ENCODE data around the gene KDM5C. TPM values are rescaled to one million over a fixed set of nuclear protein-coding genes. Genes with fewer than 3 reads are reported as not detected.

KDM5C gene
- total RNA-seq, 1 donor from 2014 or later: 64.5 TPM

DNA sequence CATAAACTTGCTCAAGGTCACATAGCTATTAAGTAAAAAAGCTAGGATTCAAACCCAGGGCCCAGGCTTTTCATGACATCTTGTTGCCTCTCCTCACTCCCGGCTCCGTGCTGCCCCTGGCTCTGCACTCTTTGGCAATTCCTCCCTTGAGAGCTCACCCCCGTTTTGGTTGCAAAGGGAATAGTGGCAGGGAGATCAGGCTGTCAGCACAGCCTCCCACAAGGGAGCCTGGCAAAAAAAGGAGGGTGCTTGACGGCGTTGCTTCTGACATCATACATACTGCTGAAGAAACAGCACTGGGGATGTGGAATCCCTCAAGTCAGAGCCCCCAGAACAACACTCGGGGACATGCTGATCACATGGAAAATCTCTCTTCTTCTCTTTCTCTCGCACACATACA lies 35.8 kb upstream of the KDM5C start:
- no peak for TF ChIP-seq CTCF (IDR thresholded peaks at IDR 0.05; ENCODE audit: insufficient read depth, low read length, severe bottlenecking)
- DNase-seq (ENCODE audit: low read depth) (no peak), FAIRE-seq (no peak)
- H3K27me3 ChIP-seq (ENCODE audit: control insufficient read depth, insufficient read depth, low read length): no peaks in the 10 kb centered on the region
- H3K36me3 ChIP-seq (ENCODE audit: control insufficient read depth, insufficient read depth, low read length): no peaks in the 10 kb centered on the region
- no peak overlapping the region for H3K4me3 ChIP-seq (ENCODE audit: low read depth, low read length)

- no peak overlapping the region for H3K4me3 ChIP-seq (ENCODE audit: low read depth, low read length)
- TF ChIP-seq CTCF (IDR thresholded peaks at IDR 0.05; ENCODE audit: insufficient read depth, low read length, severe bottlenecking): no peak
- no peaks in the 10 kb centered on the region for H3K27me3 ChIP-seq (ENCODE audit: control insufficient read depth, insufficient read depth, low read length)
- FAIRE-seq (no peak), DNase-seq (ENCODE audit: low read depth) (no peak)
- H3K36me3 ChIP-seq (ENCODE audit: control insufficient read depth, insufficient read depth, low read length): peaks cover 1% of the 10 kb centered on the region
Observed at GRCh38 chrX:53257670-53258423, 32.8 kb upstream of the KDM5C start.

DNA sequence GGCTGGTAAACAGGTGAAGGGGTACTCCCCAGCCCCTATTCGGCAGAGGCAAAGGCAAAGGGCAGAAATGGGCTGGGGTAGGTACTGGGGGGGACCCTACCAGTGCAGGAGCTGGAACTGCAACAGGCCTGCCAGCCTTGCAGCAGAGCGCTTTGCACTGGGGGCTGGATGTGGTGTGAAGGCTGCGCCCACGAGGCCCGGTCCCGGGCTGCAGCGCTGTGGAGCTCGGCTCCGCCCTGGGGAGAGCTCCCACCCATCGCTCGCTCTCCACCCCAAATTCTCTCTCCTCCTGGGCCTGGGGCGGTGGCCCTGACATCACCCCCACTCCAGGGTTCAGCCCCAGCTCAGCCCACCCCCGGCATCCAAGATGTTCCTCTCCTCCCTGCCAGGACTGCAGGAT lies 32.2 kb upstream of the KDM5C start:
- no peak for TF ChIP-seq CTCF (IDR thresholded peaks at IDR 0.05; ENCODE audit: insufficient read depth, low read length, severe bottlenecking)
- FAIRE-seq: no peak
- no peak for DNase-seq (ENCODE audit: low read depth)
- Histone ChIP-seq H3K36me3 (ENCODE audit: control insufficient read depth, insufficient read depth, low read length) (peaks cover 1% of the 10 kb centered on the region), H3K27me3 (ENCODE audit: control insufficient read depth, insufficient read depth, low read length) (no peaks in the 10 kb centered on the region), H3K4me3 (ENCODE audit: low read depth, low read length) (no peak overlapping the region)

- H3K4me3 ChIP-seq (ENCODE audit: low read depth, low read length): no peak overlapping the region
- no peak for FAIRE-seq
Observed at GRCh38 chrX:53256446-53257041, 31.5 kb upstream of the KDM5C start.

DNA sequence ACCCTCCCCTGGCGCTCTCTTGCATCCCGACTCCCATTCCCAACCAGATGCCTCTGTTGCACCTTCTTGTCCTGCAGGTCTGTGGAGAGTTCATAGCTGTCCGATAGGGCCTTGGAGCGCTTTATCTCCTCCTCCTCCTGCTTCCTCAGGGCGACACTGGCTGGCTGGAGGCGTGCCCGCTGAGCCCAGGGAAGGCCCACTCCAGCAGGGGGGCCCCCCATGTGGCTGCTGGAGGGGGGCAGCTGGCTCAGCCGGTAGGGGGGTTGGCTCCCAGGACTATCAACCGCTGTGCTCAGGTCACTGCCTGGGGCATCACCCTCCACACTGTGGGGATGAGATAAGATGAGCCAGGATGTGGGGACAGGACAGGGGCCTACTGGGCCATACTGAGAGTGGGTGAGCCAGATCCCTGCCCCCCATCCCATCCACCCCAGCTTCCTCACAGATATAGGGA lies 30.8 kb upstream of the KDM5C start:
- FAIRE-seq: no peak
- no peak overlapping the region for H3K4me3 ChIP-seq (ENCODE audit: low read depth, low read length)
- H3K36me3 ChIP-seq (ENCODE audit: control insufficient read depth, insufficient read depth, low read length): peaks cover 1% of the 10 kb centered on the region
- TF ChIP-seq CTCF (IDR thresholded peaks at IDR 0.05; ENCODE audit: insufficient read depth, low read length, severe bottlenecking): no peak
- H3K27me3 ChIP-seq (ENCODE audit: control insufficient read depth, insufficient read depth, low read length): no peaks in the 10 kb centered on the region
- DNase-seq (ENCODE audit: low read depth): no peak

More at GRCh38 chrX:53256446-53257041, 31.5 kb upstream of the KDM5C start:
- H3K36me3 ChIP-seq (ENCODE audit: control insufficient read depth, insufficient read depth, low read length): peaks cover 1% of the 10 kb centered on the region
- TF ChIP-seq CTCF (IDR thresholded peaks at IDR 0.05; ENCODE audit: insufficient read depth, low read length, severe bottlenecking): no peak
- no peak for DNase-seq (ENCODE audit: low read depth)
- no peaks in the 10 kb centered on the region for H3K27me3 ChIP-seq (ENCODE audit: control insufficient read depth, insufficient read depth, low read length)
